ENCODE measurements around the gene MAST4.
"Not testable (repeated sequence)": the region's sequence is repeated elsewhere in the genome, so short reads cannot be mapped to it uniquely, and the experiment has no call there.

Gene MAST4

DNA sequence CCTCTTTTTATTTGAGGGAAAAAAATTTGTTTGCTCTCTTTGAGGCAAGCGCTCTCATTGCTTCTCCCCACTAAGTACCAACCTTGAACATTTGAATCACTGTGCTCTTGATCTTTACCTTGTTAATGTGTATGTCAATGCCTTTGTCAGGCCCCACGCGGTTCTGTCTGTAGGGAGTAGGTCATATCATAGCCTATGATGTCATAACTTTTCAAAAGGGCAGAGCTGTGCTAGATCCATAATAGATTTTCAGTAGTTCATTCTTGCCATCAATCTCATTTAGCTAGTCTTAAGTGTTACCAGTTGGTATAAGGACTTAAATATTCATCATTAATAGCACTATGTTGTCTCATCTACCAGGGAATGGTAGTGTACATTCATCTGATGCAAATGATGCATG is 56.6 kb downstream of the MAST4 start:
- DNase-seq: no peak

- DNase-seq: no peak
These were observed 57.1 kb downstream of the MAST4 start for GRCh38 chr5:66653325-66653724.

GRCh38 chr5:66655395-66656324 is 59.5 kb downstream of the MAST4 start:
- DNase-seq: no peak

GRCh38 chr5:66658516-66658915 is 62.3 kb downstream of the MAST4 start:
- DNase-seq: no peak

- DNase-seq: no peak
These were observed 63.6 kb downstream of the MAST4 start for GRCh38 chr5:66659780-66660179.

- DNase-seq: no peak
These were observed 64.2 kb downstream of the MAST4 start for GRCh38 chr5:66660396-66660795.

GRCh38 chr5:66661149-66661548 is 65.0 kb downstream of the MAST4 start:
- DNase-seq: no peak

DNA sequence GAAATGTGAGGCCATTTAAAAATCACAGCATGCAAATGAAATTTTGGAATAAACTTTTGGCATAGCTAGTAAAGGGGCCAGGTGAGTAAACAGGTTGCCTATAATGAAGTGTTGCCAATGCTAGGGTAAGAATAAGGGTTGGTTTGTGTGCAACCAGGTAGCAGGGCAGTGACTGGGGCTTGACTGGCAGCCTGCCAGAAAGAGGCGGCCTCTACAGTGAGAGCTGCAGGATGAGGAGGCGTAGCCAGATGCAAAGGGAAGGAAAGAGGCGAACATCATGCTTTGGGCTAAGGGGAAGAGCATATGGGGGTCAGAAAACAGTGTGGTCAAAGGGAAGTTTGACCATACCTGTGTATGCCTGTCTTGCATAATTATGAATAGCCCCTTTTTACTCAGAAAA is 70.6 kb downstream of the MAST4 start:
- no peak for DNase-seq

DNA sequence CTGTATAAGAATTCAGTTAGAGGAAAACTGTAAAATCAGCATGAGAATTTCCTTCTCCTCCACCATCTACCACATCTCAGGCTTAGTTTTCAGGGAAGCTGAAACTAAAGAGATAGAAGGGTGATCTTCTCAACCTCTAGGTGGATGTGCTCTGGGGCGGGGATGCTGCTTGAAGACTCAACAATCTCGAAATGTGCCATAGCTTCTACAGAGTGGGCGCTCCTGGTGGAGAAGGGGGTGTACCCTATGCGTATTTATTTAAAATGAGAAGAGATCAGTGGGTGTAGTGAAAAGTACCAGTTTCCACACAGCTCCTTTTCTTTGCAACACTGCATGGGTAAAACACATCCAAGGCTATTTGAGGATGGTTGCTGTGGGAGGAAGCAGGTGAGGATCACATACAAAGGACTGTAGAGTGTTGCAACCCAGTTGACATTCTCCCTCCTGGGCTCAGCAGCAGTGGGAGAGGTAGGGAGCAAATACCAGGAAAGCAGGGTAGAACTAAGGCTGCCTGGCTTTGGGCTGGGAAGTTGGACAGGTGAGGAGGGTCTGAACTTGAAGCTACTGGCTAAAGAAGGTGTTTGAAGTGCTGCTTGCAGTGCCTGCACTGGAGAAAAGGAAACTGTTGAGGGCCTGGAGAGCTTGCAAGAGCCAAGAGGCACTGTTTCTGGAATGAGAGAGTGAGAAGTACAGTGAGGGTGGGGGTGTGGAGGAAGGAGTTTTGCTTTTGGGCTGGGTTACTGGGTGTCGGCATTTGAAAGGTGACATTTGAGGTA is 73.1 kb downstream of the MAST4 start:
- no peak for DNase-seq

DNA sequence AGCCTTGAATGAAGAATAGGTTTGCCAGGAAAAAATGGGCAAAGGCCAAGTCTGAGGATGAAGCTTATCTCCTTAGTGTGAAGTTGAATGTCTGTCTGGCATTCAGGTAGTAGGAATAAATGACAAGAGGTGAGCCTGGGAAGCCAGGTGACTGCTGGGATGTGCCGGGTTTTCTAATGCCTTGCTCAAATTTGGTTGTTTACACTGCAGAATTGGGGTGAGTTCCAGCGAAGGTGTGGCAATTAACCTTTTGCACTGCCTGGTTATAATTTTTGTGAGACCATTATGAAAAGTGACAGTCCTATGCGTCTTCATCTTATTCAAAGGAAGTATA is 73.6 kb downstream of the MAST4 start:
- DNase-seq: no peak

- no peak for DNase-seq
These were observed 75.1 kb downstream of the MAST4 start for GRCh38 chr5:66671305-66671704.

DNA sequence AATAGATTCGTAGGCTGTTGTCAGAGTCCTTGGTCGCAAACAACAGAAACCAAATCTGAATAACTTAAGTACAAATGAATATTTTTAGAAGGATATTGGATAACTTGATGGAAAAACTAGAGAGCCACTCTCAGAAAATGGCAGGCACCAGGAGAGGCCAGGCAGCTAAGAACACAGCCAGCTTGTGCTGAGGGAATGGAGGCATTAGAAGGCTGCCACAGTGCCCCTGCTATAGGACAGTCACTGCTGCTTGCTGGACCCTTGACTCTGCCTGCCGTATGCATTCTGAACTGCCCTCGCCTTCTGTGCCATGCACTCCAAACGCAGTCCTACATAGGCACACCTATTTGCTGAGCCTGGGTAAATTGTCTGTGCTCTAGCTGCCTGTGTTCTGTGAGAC is 78.6 kb downstream of the MAST4 start:
- no peak for DNase-seq

- no peak for DNase-seq
These were observed 79.2 kb downstream of the MAST4 start for GRCh38 chr5:66675406-66675805.

- DNase-seq: no peak
These were observed 84.0 kb downstream of the MAST4 start for GRCh38 chr5:66680221-66680620.

DNA sequence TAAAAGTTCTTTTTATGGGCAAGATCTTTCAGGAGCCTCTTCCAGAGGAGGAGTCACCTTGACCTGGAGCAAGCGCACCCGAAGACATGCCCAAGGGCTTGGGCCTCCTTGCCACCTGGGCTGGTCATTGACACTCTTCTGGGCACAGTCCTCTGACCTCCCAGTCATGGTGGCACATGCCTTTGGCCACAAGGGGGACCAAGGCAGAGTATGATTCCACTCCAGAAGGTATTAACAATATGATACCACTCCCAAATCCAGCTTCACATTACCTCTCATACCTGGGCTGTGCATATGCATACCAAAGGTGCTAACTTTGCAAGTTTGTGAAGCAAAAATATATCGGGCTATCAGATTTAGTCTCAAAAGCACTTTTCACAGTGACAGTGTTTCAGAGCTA is 84.6 kb downstream of the MAST4 start:
- no peak for DNase-seq

GRCh38 chr5:66684663-66685062 is 88.5 kb downstream of the MAST4 start:
- no peak for DNase-seq

GRCh38 chr5:66689522-66690220 is 93.5 kb downstream of the MAST4 start:
- DNase-seq: no peak

DNA sequence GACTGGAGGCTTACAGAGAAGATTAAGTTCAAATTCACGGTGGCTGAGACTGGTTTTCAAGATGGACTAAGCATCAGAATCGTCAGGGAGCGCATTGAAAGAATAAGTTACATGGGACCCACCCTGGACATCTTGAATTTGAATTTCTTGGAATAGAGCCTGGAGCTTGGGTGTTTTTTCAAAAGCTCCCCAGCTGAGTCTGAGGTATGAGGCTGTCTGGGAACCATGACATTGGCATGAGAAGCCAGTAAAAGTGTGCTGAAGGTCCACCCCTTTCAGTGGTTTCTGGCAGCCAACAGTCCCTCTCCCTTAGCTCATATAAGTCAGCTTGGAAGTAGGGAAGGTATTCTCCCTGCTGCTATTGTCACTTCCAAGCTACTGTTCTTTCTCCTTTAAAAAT is 97.8 kb downstream of the MAST4 start:
- DNase-seq: no peak

- DNase-seq: not testable (repeated sequence)
These were observed 99.6 kb downstream of the MAST4 start for GRCh38 chr5:66695840-66696239.

- DNase-seq: no peak
These were observed 101.8 kb downstream of the MAST4 start for GRCh38 chr5:66697796-66698564.

DNA sequence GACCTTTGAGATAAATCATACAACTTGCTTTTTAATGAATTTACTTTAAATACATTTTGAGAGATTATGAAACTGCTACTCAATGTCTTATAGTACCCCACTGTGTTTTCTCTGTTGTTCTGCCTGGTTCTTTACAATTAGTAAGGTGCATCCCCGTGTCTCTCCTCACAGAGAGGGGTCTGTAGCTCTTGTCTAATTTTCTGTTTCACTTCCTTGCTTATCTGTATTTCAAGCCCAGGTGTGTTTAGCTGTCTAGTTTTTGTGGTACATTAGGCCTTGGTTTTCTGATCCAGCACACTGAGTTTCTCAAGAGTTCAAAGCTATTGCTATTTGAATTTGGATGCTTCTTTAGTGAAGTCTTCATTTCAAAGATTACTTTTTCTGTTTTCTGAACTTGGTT is 105.1 kb downstream of the MAST4 start:
- DNase-seq: no peak

DNA sequence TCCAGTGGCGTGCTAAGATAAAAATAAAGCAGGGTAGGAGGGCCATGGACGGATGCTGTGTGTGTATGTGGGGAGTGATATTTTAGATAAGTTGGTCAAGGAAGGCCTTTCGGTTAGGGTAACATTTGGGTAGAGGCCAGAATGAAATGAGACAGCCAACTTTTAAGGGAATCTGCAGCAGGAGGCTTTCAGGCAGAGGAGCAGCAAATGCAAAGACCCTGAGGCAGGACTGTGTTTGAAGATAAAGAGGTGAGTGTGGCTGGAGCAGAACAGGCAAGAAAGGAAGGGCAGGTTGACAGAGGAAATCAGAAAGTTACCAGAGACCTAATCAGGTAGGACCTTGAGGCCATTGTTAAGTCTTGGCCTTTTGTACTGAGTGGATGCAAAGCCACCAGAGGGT is 106.2 kb downstream of the MAST4 start:
- no peak for DNase-seq
